ENCODE measurements around the gene ADAMTSL5.

The ADAMTSL5 gene

GRCh38 chr19:1514986-1515721 lies 2.3 kb upstream of the ADAMTSL5 start:
- in situ Hi-C loops (cut with MboI; ENCODE audit: low sequenced_read_pairs): no loop called here

GRCh38 chr19:1514295-1514661 lies 1.5 kb upstream of the ADAMTSL5 start:
- in situ Hi-C loops (cut with MboI; ENCODE audit: low sequenced_read_pairs): no loop called here

GRCh38 chr19:1513499-1514294 lies 878 bp upstream of the ADAMTSL5 start:
- in situ Hi-C loops (cut with MboI; ENCODE audit: low sequenced_read_pairs): no loop called here

- in situ Hi-C loops (cut with MboI; ENCODE audit: low sequenced_read_pairs): no loop called here
These were observed 1.2 kb downstream of the ADAMTSL5 start for GRCh38 chr19:1511318-1512317.

GRCh38 chr19:1510807-1511206 lies 2.0 kb downstream of the ADAMTSL5 start:
- in situ Hi-C loops (cut with MboI; ENCODE audit: low sequenced_read_pairs): no loop called here

GRCh38 chr19:1510442-1510806 lies 2.4 kb downstream of the ADAMTSL5 start:
- in situ Hi-C loops (cut with MboI; ENCODE audit: low sequenced_read_pairs): no loop called here

- in situ Hi-C loops (cut with MboI; ENCODE audit: low sequenced_read_pairs): no loop called here
These were observed 3.0 kb downstream of the ADAMTSL5 start for GRCh38 chr19:1509602-1510441.

GRCh38 chr19:1508507-1508856 lies 4.3 kb downstream of the ADAMTSL5 start:
- in situ Hi-C loops (cut with MboI; ENCODE audit: low sequenced_read_pairs): no loop called here

GRCh38 chr19:1507763-1508506 lies 4.9 kb downstream of the ADAMTSL5 start:
- in situ Hi-C loops (cut with MboI; ENCODE audit: low sequenced_read_pairs): no loop called here

GRCh38 chr19:1507192-1507660 lies 5.6 kb downstream of the ADAMTSL5 start:
- in situ Hi-C loops (cut with MboI; ENCODE audit: low sequenced_read_pairs): no loop called here

- in situ Hi-C loops (cut with MboI; ENCODE audit: low sequenced_read_pairs): no loop called here
These were observed 6.6 kb downstream of the ADAMTSL5 start for GRCh38 chr19:1505991-1506881.

- in situ Hi-C loops (cut with MboI; ENCODE audit: low sequenced_read_pairs): no loop called here
These were observed 7.8 kb downstream of the ADAMTSL5 start for GRCh38 chr19:1505012-1505411.

- in situ Hi-C loops (cut with MboI; ENCODE audit: low sequenced_read_pairs): no loop called here
These were observed 8.7 kb downstream of the ADAMTSL5 start for GRCh38 chr19:1503925-1504773.

- in situ Hi-C loops (cut with MboI; ENCODE audit: low sequenced_read_pairs): no loop called here
These were observed 9.5 kb downstream of the ADAMTSL5 start for GRCh38 chr19:1503089-1503924.

GRCh38 chr19:1502433-1503088 lies 10.3 kb downstream of the ADAMTSL5 start:
- in situ Hi-C loops (cut with MboI; ENCODE audit: low sequenced_read_pairs): no loop called here

GRCh38 chr19:1501200-1501595 lies 11.6 kb downstream of the ADAMTSL5 start:
- in situ Hi-C loops (cut with MboI; ENCODE audit: low sequenced_read_pairs): no loop called here
